Measurements from ENCODE around the gene ACP6.

ACP6 gene

DNA sequence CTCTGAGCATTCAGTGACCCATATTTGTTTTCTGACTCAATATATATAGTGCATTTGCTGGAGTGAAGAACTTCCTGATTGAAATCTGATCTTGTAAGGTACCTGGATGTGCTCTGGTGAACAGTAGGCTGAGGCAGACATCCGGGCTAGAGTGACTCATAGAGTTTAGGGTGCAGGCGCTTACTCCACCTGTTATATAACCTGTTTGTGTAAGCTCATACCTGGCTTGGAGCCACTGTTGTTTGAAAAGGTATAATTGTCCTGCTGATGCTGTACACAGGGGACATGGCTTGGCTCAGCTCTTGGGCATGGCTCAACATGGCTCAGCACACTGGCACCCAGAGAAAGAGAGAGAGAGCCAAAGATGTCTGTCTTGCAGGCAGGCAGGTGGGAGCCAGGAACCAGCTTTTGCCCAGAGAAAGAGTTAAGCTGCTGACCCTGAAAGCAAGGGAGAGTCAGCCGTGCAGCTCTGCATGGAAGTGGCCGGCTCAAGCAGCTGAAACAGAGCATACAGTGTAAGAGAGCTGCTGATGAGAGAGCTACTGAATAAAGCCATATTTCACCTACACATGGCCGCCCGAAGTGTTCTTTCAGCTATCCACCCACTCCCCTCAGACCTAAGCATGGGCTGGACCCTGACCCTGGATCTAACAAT is 46.9 kb upstream of the ACP6 start:
- ATAC-seq, result no peak
- no peak for TF ChIP-seq CSRNP3 (CRISPR knock-in tag; IDR thresholded peaks at IDR 0.05)
- TF ChIP-seq SNAI2 (CRISPR knock-in tag; IDR thresholded peaks at IDR 0.05), result no peak
- TF ChIP-seq TOX (CRISPR knock-in tag; IDR thresholded peaks at IDR 0.05; ENCODE audit: borderline replicate concordance), result no peak
- TF ChIP-seq ESRRG (CRISPR knock-in tag; IDR thresholded peaks at IDR 0.05), result no peak
- TF ChIP-seq BACH2 (CRISPR knock-in tag; IDR thresholded peaks at IDR 0.05; ENCODE audit: borderline replicate concordance), result no peak
- no peak for TF ChIP-seq TSHZ2 (CRISPR knock-in tag; IDR thresholded peaks at IDR 0.05)
- no peak for TF ChIP-seq OSR1 (CRISPR knock-in tag; IDR thresholded peaks at IDR 0.05)
- TF ChIP-seq, protein P1, sequence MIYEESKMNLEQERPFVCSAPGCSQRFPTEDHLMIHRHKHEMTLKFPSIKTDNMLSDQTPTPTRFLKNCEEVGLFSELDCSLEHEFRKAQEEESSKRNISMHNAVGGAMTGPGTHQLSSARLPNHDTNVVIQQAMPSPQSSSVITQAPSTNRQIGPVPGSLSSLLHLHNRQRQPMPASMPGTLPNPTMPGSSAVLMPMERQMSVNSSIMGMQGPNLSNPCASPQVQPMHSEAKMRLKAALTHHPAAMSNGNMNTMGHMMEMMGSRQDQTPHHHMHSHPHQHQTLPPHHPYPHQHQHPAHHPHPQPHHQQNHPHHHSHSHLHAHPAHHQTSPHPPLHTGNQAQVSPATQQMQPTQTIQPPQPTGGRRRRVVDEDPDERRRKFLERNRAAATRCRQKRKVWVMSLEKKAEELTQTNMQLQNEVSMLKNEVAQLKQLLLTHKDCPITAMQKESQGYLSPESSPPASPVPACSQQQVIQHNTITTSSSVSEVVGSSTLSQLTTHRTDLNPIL (CRISPR knock-in tag; IDR thresholded peaks at IDR 0.05; ENCODE audit: low read depth), result no peak
- TF ChIP-seq PPARA (CRISPR knock-in tag; IDR thresholded peaks at IDR 0.05; ENCODE audit: borderline replicate concordance), result no peak
- TF ChIP-seq ZNF70 (CRISPR knock-in tag; IDR thresholded peaks at IDR 0.05), result no peak
- no peak for TF ChIP-seq ARNTL (CRISPR knock-in tag; IDR thresholded peaks at IDR 0.05; ENCODE audit: borderline replicate concordance, low read depth)
- TF ChIP-seq CSDC2 (CRISPR knock-in tag; IDR thresholded peaks at IDR 0.05), result no peak
- no peak for TF ChIP-seq ZNF8 (CRISPR knock-in tag; IDR thresholded peaks at IDR 0.05)
- no peak for TF ChIP-seq GLIS3 (CRISPR knock-in tag; IDR thresholded peaks at IDR 0.05)
- no peak for TF ChIP-seq POU6F1 (CRISPR knock-in tag; IDR thresholded peaks at IDR 0.05; ENCODE audit: borderline replicate concordance, low read depth)
- no peak for TF ChIP-seq ZFP30 (CRISPR knock-in tag; IDR thresholded peaks at IDR 0.05)
- no peak for TF ChIP-seq TCF4 (CRISPR knock-in tag; IDR thresholded peaks at IDR 0.05; ENCODE audit: borderline replicate concordance)
- no peak for TF ChIP-seq PATZ1 (CRISPR knock-in tag; IDR thresholded peaks at IDR 0.05; ENCODE audit: borderline replicate concordance)

DNA sequence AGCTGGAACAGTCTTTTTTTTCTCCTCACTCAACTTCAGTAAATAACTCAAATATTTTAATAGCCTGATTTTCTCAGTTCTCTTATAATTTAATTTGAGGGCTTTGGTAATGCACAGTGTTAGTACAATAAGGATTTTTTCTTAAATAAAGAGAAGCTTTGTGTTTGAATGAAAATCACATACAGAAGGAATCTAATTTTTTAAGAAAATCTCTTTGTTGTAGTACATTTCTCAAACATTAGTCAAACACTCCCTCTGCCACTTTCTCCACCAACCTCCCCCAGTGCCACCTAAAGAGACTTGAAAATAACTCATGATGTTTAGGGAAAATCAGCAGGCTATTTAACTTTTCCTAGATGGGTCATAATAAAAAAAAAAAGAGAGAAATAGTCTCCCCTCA is 42.3 kb upstream of the ACP6 start:
- no peak for TF ChIP-seq SNAI2 (CRISPR knock-in tag; IDR thresholded peaks at IDR 0.05)
- ATAC-seq, result no peak

- ATAC-seq, result peak; percentile 98
- TF ChIP-seq POU6F1 (CRISPR knock-in tag; IDR thresholded peaks at IDR 0.05; ENCODE audit: borderline replicate concordance, low read depth) (no peak), RARB (CRISPR knock-in tag; IDR thresholded peaks at IDR 0.05) (no peak), TCF4 (CRISPR knock-in tag; IDR thresholded peaks at IDR 0.05; ENCODE audit: borderline replicate concordance) (no peak), OSR1 (CRISPR knock-in tag; IDR thresholded peaks at IDR 0.05) (no peak), ZNF565 (CRISPR knock-in tag; conservative IDR thresholded peaks at IDR 0.05; ENCODE audit: low read depth) (no peak), TSHZ2 (CRISPR knock-in tag; IDR thresholded peaks at IDR 0.05) (no peak), BACH2 (CRISPR knock-in tag; IDR thresholded peaks at IDR 0.05; ENCODE audit: borderline replicate concordance) (no peak), ZNF8 (CRISPR knock-in tag; IDR thresholded peaks at IDR 0.05) (no peak), ZNF70 (CRISPR knock-in tag; IDR thresholded peaks at IDR 0.05) (no peak), ISL1 (CRISPR knock-in tag; IDR thresholded peaks at IDR 0.05) (no peak), PPARA (CRISPR knock-in tag; IDR thresholded peaks at IDR 0.05; ENCODE audit: borderline replicate concordance) (no peak), CSDC2 (CRISPR knock-in tag; IDR thresholded peaks at IDR 0.05) (no peak), SNAI2 (CRISPR knock-in tag; IDR thresholded peaks at IDR 0.05) (no peak)
These were observed 30.0 kb upstream of the ACP6 start for GRCh38 chr1:147700042-147701006.

All from SK-N-SH treated with all-trans-retinoic acid at 6 μM for 48 hours (cell line).